Right lobe of liver (tissue), 6 donors: ENCODE measurements around the gene NELFB. TPM values are rescaled to one million over a fixed set of nuclear protein-coding genes. Genes with fewer than 3 reads are reported as not detected.

Experiments used
- ATAC-seq, 4 donors: fragments of 200-7000 bp; cut with Tn5 transposase; one replicate each; pipeline ENCODE4 v1.9.1; 2020; ENCODE audit warnings: mild to moderate bottlenecking in 4 of 4, moderate library complexity in 4 of 4
- DNase-seq, 3 donors: peaks; one replicate each; pipeline ENCODE4 v3.0.0-alpha.2; 2020
- H3K27ac ChIP-seq, 3 donors: fragments of 200-600 bp; one replicate each; pipeline ENCODE4 v1.8.0; 2022
- H3K27me3 ChIP-seq, 2 donors: fragments of 200-600 bp; one replicate each; pipeline ENCODE4 v1.8.0; 2022
- H3K36me3 ChIP-seq, 4 donors: fragments of 200-600 bp; sonication (generic) in 1 of 4; one replicate each; pipeline versions ENCODE4 v1.5.1 to v1.8.0; 2017 to 2022; ENCODE audit warnings: control low read depth in 1 of 4
- H3K4me1 ChIP-seq, 4 donors: fragments of 200-600 bp; sonication (generic) in 1 of 4; one replicate each; pipeline versions ENCODE4 v1.5.1 to v1.8.0; 2017 to 2022; ENCODE audit warnings: control low read depth in 1 of 4
- H3K4me3 ChIP-seq, 3 donors: fragments of 200-600 bp; one replicate each; pipeline ENCODE4 v1.8.0; 2022
- H3K9me3 ChIP-seq, 4 donors: fragments of 200-600 bp; sonication (generic) in 1 of 4; one replicate each; pipeline versions ENCODE4 v1.5.1 to v1.8.0; 2017 to 2022; ENCODE audit warnings: control low read depth in 1 of 4
- CTCF ChIP-seq, 4 donors: fragments of 200-600 bp in 3 of 4; fragments of 450-650 bp in 1 of 4; IDR thresholded peaks; one replicate each; pipeline versions ENCODE4 v1.5.1 to v1.8.0; 2016 to 2022; ENCODE audit warnings: antibody characterized with exemption in 4 of 4, mild to moderate bottlenecking in 2 of 4
- POLR2A ChIP-seq: fragments of 450-650 bp; IDR thresholded peaks from one replicate; pipeline ENCODE4 v1.6.1; 2017; ENCODE audit warnings: antibody characterized with exemption, mild to moderate bottlenecking
- WGBS: methylation state at CpG from one replicate; pipeline ENCODE4 v1.1.6; 2018; ENCODE audit warnings: low coverage, low lambda C conversion rate; ENCODE audit not compliant: insufficient coverage; ENCODE audit errors: missing lambda C conversion rate; 5-methylcytosine and 5-hydroxymethylcytosine counted together
- intact Hi-C, 2 donors: fragments of 100-400 bp; cut with DNase I; formaldehyde crosslinking; loops; one replicate each; pipeline versions ENCODE4 v1.11.2 to v1.14.1; 2022
- total RNA-seq, 6 experiments: library from RNA; depleted of rRNA in 2 of 6; stranded (reverse); fragments of >200 nt in 2 of 6; fragmentation: NEBNext Ultra II Directional in 3 of 6; extraction: Animal tissue kit (Norgen Biotek cat#: 25700) in 3 of 6; gene quantifications; one replicate each; pipeline versions ENCODE4 v1.1.0 to v1.2.4, GENCODE V29; 2016 to 2023
- donor health status: DM: no; HTN: yes; CAD: no.
- donor health status: DM: no; HTN: no; CAD: no.
- donor health status: DM: no; HTN: no; CAD: no.
- donor health status: DM: no; HTN: yes; CAD: no.
- donor health status: DM: no; HTN: yes; CAD: no.

The NELFB gene
- total RNA-seq, 6 experiments from 2014 or later: 15.6 to 21.6 (median 20.1) TPM

GRCh38 chr9:137220317-137221094, 34.6 kb upstream of the NELFB start:
- TF ChIP-seq CTCF (IDR thresholded peaks at IDR 0.05): no peak
- TF ChIP-seq POLR2A: no peak
- no peaks in the 10 kb centered on the region for H3K36me3 ChIP-seq
- H3K27ac ChIP-seq: no peak overlapping the region
- H3K9me3 ChIP-seq: no peaks in the 10 kb centered on the region
- no peaks in the 10 kb centered on the region for H3K27me3 ChIP-seq
- 90% methylated on average over 26 of the region's 52 CpGs for WGBS
- DNase-seq (no peak), ATAC-seq (no peak)
- peaks cover 0 to 17% (median 5%) of the 10 kb centered on the region in 4 donors for H3K4me1 ChIP-seq
- H3K4me3 ChIP-seq: no peak overlapping the region
- intact Hi-C loops: no loop called here

GRCh38 chr9:137221095-137221505, 34.0 kb upstream of the NELFB start:
- H3K36me3 ChIP-seq: no peaks in the 10 kb centered on the region
- ATAC-seq (no peak), DNase-seq (no peak)
- intact Hi-C loops: no loop called here
- H3K4me3 ChIP-seq: peak overlapping the region in 1 of 3 donors; percentile 76
- WGBS: no CpG with 5 or more reads among the region's 14 CpGs
- TF ChIP-seq CTCF (IDR thresholded peaks at IDR 0.05) (no peak), POLR2A (no peak)
- H3K27ac ChIP-seq: peak overlapping the region in 1 of 3 donors; percentile 32
- no peaks in the 10 kb centered on the region for H3K9me3 ChIP-seq
- H3K4me1 ChIP-seq: peaks cover 0 to 17% (median 5%) of the 10 kb centered on the region in 4 donors
- no peaks in the 10 kb centered on the region for H3K27me3 ChIP-seq

- DNase-seq: peak; percentile 69 to 85 (median 83)
- Histone ChIP-seq H3K4me1 (peaks cover 0 to 17% (median 5%) of the 10 kb centered on the region in 4 donors), H3K27ac (peak overlapping the region in 1 of 3 donors; percentile 32), H3K27me3 (no peaks in the 10 kb centered on the region), H3K4me3 (peak overlapping the region in 2 of 3 donors; percentile 26 to 76), H3K9me3 (no peaks in the 10 kb centered on the region), H3K36me3 (no peaks in the 10 kb centered on the region)
- peak; percentile 10 to 58 (median 44) for ATAC-seq
- intact Hi-C loops: no loop called here
- WGBS: no CpG with 5 or more reads among the region's 61 CpGs
- TF ChIP-seq CTCF (IDR thresholded peaks at IDR 0.05): no peak
- TF ChIP-seq POLR2A: no peak
Observed at GRCh38 chr9:137221506-137222111, 33.5 kb upstream of the NELFB start.

- no peak for TF ChIP-seq POLR2A
- TF ChIP-seq CTCF (IDR thresholded peaks at IDR 0.05): no peak
- peak within 1 kb of the TSS; percentile 54 to 72 (median 65) for H3K27ac ChIP-seq
- peak within 1 kb of the TSS; percentile 76 to 87 (median 85) for H3K4me3 ChIP-seq
- H3K9me3 ChIP-seq: no peaks in the 10 kb centered on the region
- intact Hi-C loops: no loop called here
- H3K4me1 ChIP-seq: peaks cover 0 to 17% (median 5%) of the 10 kb centered on the region in 4 donors
- peak; percentile 1 to 7 (median 3) for ATAC-seq
- no peaks in the 10 kb centered on the region for H3K36me3 ChIP-seq
- 7% methylated on average over 15 of the region's 88 CpGs for WGBS
- no peak for DNase-seq
- no peaks in the 10 kb centered on the region for H3K27me3 ChIP-seq
Observed at GRCh38 chr9:137222190-137223077, 32.7 kb upstream of the NELFB start, which contains the start of gene RNF208. RNF208 (minus strand) TSS chr9:137222240; CDS start chr9:137221212, 1,028 bp downstream.
